Measurements from ENCODE around the gene SMU1.

Gene SMU1

GRCh38 chr9:32992595-32993238 lies 83.8 kb downstream of the SMU1 start:
- Mint-ChIP-seq H3K9me3 (no peaks in the 10 kb centered on the region), H3K4me1 (no peaks in the 10 kb centered on the region), H3K4me3 (no peak overlapping the region), H3K27me3 (ENCODE audit: low read depth, poor library complexity) (no peaks in the 10 kb centered on the region), H3K36me3 (ENCODE audit: low read depth) (peaks cover 28% of the 10 kb centered on the region), H3K27ac (no peak overlapping the region)
- no peak for DNase-seq
- TF ChIP-seq CTCF (IDR thresholded peaks at IDR 0.05) = no peak

GRCh38 chr9:32991897-32992594 lies 84.4 kb downstream of the SMU1 start:
- Mint-ChIP-seq H3K27me3 (ENCODE audit: low read depth, poor library complexity) (no peaks in the 10 kb centered on the region), H3K4me3 (no peak overlapping the region), H3K4me1 (no peaks in the 10 kb centered on the region), H3K27ac (no peak overlapping the region), H3K36me3 (ENCODE audit: low read depth) (peaks cover 34% of the 10 kb centered on the region), H3K9me3 (no peaks in the 10 kb centered on the region)
- no peak for DNase-seq
- TF ChIP-seq CTCF (IDR thresholded peaks at IDR 0.05) = no peak

Measured in nephron progenitor cell (in vitro differentiated cells).